Activated CD4-positive, alpha-beta T cell treated with anti-CD3 and anti-CD28 coated beads, Interleukin-2, Interleukin-6, amounts not matched to agents 100 ng/mL and 50 ng/mL, durations not matched to agents 16 hours and 8 hours (primary cell): ENCODE results near the gene SRSF7.
"Not testable (repeated sequence)": the region's sequence is repeated elsewhere in the genome, so short reads cannot be mapped to it uniquely, and the experiment has no call there.

Source experiments
- DNase-seq: peaks from one replicate; pipeline ENCODE4 v3.0.0-alpha.2; 2020

SRSF7 gene

DNA sequence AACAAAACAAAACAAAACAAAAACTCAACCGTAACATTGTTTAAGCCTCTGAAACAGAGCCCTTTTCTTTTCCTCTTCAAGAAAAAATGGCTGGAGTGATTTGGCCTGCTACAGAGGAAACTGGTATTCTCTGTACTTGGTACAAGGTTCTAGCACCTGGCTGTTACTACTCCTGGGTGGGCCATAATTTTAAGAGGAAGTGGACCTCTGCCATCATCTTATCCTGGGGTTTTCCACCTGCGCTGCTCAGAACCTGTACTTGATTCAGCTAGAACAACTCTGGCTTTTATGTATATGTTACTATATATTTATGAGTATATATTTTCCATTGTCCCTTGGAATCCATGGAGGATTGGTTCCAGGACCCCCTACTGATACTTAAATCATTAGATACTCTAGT, 22.5 kb downstream of the SRSF7 start:
- no peak for DNase-seq

DNA sequence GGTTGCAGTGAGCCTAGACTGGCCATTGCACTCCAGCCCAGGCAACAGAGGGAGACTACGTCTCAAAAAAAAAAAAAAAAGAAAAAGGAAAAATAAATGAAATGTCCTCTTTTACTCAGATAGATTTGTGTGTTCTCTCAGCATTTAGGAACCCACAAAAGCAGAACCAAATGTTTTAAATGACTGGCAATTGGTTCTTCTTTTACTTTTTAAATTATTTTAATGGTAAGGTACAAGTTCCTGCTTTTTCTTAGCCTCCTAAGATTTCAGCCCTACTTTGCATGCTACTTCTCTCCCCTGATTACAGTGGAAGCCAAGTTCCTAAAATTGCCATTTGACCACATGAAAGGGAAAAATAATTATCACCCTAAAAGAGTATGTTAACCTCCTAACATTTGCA, 23.5 kb downstream of the SRSF7 start:
- DNase-seq = no peak

DNA sequence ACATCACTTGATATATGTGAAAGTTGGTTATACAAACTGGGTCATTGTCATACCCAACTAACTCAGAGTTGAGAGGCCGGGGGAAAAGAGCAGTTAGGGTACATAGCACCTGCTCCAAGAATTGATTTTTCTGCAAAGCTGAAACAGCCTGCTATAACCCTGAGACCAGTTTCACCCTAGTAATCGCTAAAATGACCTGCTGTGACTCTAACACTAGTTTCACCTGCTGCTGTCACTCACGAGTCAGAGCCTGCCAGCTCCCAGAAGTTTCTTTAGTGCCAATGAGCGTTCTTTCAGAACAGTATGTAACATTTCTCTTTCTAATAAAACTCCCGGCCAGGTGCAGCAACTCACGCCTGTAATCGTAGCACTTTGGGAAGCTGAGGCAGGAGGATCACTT, 28.0 kb downstream of the SRSF7 start:
- no peak for DNase-seq

DNA sequence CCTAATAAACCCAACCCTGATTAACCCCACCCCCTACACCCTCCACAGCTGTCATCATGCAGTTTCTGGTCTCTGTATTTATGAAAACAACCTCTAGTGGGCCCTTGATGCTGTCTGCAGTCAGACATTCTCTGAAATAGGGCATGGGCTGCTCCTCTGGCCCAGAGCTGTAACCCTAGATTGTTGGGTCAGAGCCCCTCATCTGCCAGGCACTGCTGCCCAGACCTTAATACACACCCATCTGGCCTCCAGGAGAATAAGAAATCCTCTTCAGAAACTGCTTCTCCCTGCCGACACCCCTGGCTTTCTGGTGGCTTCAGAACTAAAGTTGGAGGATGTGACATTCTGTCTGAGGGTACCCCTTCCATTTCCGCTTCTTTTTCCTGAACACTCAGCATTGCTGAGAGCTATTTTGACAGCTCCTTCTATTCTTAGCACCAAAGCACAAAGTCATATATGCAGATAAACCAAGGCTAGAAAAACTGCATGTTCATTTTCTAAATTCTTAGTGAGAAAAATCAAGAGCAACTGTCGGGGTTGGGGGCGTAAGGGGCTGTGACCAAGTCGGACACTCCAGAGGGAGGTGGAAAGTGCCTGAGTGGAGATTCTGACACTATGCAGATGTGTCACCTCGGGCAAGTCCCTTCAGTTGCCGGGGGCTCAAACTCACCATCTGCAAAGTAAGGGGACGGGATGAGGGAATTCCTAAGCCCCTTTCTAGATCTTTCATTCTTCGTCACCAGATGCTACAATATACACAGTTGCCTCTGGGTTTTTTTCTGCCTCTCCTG, 28.7 kb downstream of the SRSF7 start:
- peak; percentile 64 for DNase-seq

DNA sequence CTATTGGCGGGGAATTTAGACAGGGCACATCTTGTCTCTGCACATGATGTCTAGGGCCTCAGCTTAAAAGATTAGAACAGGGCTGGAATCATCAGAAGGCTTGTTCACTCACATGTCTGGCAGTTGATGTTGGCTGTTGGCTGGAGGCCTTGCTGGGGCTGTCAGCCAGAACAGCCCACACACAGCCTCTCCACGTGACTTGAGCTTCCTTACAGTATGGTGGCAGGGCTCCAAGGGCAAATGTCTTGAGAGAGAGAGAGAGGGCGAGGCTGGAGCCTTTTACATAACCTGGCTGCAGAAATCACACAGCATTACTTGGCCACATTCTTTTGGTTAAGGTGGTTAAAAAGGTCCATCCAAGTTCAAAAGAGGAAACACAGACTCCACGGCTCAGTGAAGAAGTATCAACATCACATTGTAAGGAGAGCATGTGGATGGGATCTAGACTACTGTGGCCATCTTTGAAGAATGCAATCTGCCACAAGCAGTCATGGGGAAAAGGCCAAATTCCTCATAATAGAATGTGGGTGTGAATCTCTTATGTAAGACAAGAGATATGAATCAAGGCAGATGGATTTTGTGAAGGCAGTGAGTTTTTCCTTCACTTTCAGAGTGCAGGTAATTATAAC, 30.4 kb downstream of the SRSF7 start:
- DNase-seq = no peak

DNA sequence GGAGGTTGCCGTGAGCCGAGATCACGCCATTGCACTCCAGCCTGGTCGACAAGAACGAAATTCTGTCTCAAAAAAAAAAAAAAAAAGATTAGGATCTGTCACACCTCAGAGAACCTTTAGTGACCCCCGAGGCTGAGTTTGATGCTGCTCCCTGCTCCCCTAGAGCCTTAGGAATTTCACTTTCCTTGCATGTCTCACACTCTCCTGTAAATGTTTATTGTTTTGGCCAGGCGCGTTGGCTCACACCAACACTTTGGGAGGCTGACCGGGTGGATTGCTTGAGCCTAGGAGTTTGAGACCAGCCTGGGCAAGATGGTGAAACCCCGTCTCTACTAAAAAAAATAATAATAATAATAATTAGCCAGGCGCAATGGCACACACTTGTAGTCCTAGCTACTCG, 31.5 kb downstream of the SRSF7 start:
- no peak for DNase-seq

DNA sequence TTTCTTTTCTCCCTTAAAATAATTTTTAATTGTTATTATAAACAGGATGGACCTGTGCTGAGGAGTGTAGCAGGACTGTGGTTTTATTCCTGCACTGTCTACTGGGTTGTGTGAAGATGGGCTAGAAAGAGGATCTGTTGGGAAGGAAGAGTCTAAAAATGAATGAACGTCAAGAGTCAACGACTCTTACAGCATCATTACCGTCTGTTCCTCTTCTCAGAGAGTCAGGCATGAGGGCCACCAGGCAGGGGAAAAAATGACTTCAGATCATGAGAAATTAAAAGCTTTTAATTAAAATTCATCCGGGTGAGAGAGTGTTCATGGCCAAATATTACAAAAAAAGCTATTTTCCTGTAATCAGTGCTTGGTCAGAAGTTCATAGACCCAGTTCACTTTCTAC, 32.6 kb downstream of the SRSF7 start:
- no peak for DNase-seq

DNA sequence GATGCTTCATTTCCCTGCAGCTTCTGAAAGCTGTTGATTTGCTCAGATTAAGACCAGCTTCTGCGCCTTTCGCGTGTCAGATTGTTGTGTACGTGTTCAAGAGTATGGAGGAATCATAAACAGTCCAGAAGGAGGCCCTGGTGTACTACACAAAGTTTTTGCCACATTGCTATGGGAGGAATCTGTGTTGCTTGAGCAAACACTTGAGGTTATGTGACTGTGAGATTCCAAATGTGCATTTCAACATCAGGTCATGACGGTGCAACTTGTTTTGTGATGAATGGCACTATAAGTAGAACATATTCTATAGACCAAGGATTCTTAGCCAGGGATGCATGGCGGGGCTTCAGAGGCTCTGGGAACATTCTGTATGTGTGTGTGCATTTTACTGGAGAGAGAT, 35.0 kb downstream of the SRSF7 start:
- no peak for DNase-seq

DNA sequence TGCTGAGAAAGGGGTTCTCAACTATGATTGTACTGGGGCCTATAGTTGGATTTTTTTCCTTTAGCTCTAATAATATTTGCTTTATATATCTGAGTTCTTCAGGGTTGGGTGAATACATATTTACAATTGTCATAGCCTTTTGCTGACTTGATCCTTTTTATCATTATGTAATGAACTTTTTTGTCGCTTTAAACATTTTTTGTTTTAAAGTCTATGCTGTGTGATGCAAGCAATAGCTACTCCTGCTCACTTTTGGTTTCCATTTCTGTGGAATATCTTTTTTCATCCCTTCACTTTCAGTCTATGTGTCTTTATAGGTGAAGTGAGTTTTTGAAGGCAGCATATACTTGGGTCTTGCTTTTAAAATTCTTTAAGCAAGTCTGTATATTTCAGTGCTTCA, 36.2 kb downstream of the SRSF7 start:
- not testable (repeated sequence) for DNase-seq

DNA sequence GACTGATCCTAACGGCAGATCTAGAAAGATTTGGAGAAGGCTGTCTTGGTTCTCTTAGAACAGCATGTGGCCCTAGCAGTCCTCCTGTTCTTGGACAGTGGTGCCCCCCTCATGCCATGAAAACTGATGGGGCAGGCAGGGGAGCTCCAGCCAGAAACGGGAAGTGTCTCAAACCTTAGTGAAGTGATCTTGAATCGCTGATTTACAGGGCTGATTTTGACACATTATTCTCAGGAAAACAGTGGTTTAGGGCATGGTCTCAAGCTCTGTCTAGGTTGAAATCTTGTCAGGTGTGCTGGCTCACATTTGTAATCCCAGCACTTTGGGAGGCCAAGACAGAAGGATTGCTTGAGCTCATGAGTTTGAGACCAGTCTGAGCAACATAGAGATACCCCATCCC, 37.8 kb downstream of the SRSF7 start:
- no peak for DNase-seq

DNA sequence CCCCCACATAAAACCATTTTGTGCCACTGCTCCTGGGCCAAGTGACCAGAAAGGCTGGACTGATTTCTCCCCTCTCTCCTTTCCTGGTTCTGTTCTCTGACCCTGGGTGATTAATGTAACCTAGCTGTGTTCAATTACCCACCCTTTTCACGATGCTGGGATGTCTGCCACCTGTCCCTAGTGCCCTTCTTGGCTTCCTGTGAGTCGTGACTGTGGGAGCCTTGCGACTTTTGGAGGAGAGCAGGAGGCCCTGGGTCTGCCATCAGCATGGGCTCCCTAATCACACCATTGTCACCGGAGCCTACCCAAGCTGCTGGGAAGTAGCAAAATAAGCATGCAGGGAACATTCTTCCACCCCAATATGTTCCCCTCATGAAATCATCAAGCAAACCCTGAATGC, 38.3 kb downstream of the SRSF7 start:
- DNase-seq = no peak

DNA sequence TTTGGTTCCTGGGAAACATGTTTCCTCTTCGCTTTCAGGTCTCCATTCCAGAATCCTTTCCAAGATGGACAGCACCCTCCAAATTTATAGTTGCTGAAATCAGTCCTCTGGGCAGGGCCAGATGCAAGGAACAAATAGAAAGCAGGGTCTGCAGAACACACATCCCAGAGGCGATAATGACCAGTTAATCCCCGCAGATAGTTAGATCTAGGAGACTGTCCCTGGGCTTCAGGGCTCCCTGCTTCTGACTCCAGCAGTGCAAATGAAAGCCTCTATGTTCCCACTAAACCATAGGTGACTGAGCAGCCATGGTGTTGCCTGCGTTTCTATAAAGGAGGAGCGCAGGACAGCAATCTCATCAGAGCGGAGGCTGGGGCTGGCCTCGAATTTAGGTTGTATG, 38.7 kb downstream of the SRSF7 start:
- no peak for DNase-seq

DNA sequence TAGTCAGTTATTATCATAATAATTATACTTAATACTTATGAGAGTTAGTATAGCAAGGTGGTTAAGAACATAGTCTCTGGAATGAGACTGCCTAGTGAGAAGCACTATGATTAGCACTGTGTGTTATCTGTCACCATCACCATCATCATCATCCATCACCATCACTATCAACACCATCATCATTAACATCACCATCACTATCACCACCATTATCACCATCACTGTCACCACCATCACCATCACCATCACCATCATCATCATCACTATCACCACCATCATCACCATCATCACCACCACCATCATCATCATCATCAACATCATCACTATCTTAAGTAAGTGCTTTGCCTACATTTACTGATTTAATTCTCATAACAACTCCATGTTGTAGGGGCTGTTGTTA, 39.6 kb downstream of the SRSF7 start:
- no peak for DNase-seq

DNA sequence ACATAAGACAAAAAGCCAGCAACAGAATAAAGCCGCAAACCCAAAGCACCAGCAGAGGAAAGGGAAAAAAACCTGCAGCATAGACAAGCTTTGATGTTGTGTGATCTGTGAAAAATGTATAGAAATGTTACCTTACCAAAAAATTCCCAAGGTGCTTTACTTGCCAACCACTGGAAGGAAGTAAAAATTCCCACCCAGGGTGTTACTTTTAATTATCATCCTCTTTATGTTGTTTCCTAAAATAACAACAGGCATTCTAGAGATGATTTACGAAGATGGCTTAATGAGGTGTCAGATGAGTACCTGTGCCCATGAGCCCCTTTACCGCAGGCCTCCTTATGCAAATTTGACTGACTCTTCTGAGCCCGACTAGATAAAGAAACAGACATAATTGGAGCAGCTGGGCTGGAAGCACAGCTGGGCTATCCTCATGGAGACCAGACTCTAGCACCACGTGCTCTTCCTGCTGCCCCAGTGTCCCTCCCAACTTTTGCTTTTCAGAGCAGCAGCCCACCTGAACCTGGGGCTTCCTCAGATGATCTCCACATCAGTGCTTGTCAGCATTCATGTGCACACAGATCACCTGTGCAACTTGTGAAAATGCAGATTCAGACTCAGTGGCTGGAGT, 41.5 kb downstream of the SRSF7 start:
- peak; percentile 56 for DNase-seq

DNA sequence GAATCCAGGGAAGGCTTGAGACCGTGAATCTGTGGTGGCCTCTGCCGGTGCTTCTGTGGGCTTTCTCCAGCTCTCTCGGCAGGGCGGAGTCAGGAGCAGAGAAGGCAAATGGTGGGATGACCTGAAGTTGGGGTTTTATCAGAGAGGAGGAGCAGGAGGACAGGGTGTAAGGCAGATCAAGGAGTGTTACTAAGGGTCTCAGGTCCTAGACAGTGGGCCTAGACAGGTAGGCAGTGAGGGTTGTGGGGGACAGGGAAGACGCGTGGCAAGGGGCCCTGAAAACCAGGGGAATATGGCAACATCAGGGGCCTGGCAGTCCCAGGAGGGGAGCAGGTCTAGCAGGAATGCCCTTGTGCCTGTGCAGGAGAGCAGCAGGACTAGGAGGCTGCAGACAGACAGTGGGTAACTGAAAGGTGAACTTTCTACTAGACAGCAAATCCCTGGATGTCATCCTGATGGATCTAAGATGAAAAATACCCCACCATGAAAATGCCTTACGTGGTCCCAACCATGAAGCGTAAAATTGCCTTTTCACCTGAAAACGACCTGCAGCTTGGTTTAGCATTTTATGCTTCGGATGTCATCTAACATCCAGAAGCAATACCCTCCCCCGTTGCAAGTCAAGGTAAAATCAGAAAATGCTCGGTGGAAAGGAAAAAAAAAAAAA, 42.1 kb downstream of the SRSF7 start:
- no peak for DNase-seq

DNA sequence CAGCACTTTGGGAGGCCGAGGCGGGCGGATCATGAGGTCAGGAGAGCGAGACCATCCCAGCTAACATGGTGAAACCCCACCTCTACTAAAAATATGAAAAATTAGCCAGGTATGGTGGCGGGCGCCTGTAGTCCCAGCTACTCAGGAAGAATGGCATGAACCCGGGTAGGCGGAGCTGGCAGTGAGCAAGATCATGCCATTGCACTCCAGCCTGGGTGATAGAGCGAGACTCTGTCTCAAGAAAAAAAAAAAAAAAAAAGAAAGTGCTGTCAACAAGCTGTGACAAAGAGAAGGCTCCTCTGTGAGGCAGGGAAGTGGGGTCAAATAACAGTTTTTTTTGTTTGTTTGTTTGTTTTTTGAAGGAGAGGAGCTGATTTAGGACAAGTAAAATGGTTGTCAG, 42.7 kb downstream of the SRSF7 start:
- DNase-seq = not testable (repeated sequence)

DNA sequence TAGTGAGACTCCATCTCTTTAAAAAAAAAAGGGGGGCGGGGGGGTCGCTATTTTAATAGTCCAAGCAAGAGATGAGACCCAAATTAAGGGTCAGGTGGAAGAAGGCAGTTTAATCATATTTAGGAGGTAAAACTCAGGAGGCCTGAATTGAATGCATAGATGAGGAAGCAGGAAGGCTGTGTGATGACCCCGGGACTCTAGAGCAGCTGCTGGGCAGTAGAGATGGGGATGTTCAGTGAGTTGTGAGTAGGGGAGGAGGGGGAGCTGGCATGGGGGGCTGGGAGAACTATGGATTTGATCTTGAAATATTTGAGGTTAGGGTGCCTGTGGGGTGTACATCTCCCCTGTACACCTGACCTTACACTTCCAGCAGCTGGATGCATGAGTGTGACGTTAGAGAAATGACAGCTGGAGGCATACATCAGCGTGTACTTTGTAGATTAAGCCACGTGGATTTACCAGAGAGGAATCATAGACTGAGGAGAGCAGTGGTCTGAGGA, 44.3 kb downstream of the SRSF7 start:
- no peak for DNase-seq

DNA sequence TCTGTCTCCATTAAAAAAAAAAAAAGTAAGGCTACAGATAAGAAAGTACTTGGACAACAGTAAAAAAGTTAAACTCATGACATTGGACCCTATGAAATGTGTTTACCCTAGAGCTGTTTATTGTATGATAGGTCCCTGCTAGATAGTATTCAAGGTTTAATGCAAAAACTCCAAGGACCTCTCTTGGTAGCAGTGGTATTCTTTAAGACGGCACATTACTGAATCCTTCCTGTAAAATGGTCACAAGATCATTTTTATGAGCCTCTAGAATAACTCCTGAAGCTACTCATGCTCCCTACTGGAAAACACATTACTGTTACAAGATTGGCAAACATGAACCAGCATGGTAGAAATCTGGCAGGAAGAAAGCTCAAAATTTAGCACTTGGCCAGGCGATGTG, 46.5 kb downstream of the SRSF7 start:
- DNase-seq = no peak

DNA sequence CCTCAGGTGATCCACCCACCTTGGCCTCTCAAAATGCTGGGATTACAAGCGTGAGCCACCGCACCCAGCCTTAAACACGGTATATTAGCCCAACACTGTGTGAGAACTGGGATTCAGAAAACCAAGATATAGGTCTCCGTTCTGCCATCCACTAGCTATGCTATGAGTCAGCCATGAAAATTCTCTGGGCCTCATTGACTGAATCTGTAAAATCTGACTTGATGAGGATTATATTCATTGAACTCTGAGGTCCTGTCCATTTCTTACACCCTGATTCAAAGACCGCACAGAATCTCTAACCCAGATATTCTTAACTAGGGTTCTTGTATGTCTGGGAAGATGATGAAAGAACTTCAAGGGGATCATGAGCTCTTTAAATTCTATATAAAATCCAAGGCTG, 47.8 kb downstream of the SRSF7 start:
- not testable (repeated sequence) for DNase-seq

DNA sequence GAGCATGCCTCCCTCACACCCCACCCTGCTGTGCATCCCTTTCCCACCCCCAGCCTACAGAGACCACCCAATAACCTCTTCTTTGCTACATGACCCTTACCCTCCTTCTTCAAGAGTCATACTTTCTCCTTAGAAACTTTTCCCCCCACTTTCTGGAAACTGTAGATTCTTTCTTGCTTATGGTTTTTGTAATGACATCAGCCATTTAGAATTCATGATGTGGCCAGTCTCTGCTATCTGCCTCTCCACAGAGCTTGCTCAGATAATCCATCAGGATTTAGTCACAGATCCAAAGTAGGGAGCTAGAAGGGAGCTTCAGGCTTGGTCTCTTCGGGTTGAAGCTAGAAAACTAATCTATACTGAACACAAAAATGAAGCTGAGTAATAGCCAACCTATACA, 48.7 kb downstream of the SRSF7 start:
- no peak for DNase-seq

DNA sequence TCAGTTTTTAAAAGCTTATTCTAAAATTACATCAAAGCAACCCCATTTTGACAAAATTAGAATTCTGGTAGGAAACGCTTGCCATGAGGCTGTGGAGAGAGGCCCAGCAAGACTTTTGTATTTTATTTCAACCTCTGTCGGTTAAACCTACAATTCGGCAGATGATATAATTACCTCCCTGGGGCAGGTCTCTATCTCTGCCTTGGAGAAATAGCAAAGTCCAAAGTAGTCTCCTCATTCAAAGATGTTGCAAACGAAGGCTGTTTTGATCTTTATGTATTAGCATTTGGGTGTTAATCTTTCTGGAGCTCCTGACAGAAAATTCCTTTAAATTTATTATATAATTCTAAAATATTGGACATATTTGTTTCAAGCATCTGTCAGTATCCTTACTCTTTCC, 49.6 kb downstream of the SRSF7 start:
- no peak for DNase-seq

DNA sequence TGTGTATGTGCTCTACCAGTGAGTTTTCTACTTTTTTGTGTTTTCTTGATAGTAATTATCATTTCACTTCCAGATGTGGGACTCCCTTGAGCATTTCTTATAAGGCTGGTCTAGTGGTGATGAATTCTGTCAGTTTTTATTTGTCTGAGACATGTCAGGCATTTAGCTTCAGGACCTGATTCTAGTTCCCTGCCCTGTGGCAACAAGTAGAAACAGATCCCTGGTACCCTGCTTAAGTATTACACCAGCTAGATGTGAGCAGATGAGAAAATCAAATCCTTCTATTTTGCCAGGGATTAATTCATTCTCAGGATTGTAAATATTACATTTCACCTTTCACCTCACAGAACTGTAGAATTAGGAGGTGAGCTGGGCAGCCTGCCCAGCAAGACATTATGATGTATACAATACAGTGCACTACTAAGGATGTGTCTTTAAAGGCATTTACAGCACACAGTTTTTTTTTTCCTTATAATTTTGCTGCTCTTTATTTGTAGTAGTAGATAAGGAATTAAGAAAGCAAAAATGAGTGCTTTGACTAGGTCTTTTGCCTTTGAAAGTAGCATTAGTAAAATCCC, 50.2 kb downstream of the SRSF7 start:
- no peak for DNase-seq

DNA sequence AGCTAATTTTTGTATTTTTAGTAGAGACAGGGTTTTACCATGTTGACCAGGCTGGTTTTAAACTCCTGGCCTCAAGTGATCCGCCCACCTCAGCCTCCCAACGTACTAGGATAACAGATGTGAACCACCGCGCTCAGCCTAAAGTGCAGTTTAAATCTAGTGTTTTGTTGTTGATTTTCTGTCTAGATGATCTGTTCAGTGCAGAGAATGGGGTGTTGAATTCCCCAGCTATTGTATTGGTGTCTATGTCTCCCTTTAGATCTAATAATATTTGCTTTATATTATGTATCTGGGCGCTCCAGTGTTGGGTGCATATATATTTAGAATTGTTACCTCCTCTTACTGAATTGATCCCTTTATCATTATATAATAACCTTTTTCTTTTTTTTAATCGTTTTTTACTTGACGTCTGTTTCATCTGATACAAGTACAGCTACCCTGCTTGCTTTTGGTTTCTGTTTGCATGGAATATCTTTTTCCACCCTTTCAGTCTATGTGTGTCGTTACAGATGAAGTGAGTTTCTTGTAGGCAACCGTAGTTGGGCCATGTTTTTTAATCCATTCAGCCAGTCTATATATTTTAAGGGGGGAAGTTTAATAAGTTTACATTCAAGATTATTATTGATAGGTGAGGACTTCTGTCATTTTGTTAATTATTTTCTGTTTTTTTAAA, 50.9 kb downstream of the SRSF7 start:
- DNase-seq = no peak
